GM19328 (cell line): ENCODE results near the gene MYPN.
"Not testable (repeated sequence)": the region's sequence is repeated elsewhere in the genome, so short reads cannot be mapped to it uniquely, and the experiment has no call there.

Experiments
- ATAC-seq: cut with Tn5 transposase; IDR thresholded peaks from one replicate; pipeline ENCODE4 v1.9.1; 2021; ENCODE audit warnings: mild to moderate bottlenecking, moderate library complexity; ENCODE audit not compliant: unreplicated experiment

Gene MYPN

GRCh38 chr10:68221196-68221595 lies 111.9 kb downstream of the MYPN start:
- ATAC-seq, result no peak

GRCh38 chr10:68222391-68222790 lies 113.1 kb downstream of the MYPN start:
- no peak for ATAC-seq

- ATAC-seq, result no peak
These were observed 114.4 kb downstream of the MYPN start for GRCh38 chr10:68223535-68224165.

GRCh38 chr10:68224810-68225209 lies 115.5 kb downstream of the MYPN start:
- no peak for ATAC-seq

- no peak for ATAC-seq
These were observed 121.0 kb downstream of the MYPN start for GRCh38 chr10:68230268-68230667.

- peak; percentile 87 for ATAC-seq
These were observed 122.0 kb downstream of the MYPN start for GRCh38 chr10:68231106-68231816.

GRCh38 chr10:68231817-68232251 lies 122.5 kb downstream of the MYPN start, which contains the start of gene ATOH7:
Gene ATOH7 (minus strand): TSS chr10:68232113. CDS start chr10:68231677, 436 bp downstream.
- ATAC-seq, result no peak

- no peak for ATAC-seq
These were observed 123.8 kb downstream of the MYPN start for GRCh38 chr10:68233046-68233445.

- ATAC-seq, result no peak
These were observed 125.8 kb downstream of the MYPN start for GRCh38 chr10:68235111-68235510.

GRCh38 chr10:68235581-68235980 lies 126.3 kb downstream of the MYPN start:
- no peak for ATAC-seq

- ATAC-seq, result no peak
These were observed 127.9 kb downstream of the MYPN start for GRCh38 chr10:68237173-68237572.

- no peak for ATAC-seq
These were observed 129.1 kb downstream of the MYPN start for GRCh38 chr10:68238371-68238770.

GRCh38 chr10:68239069-68239468 lies 129.8 kb downstream of the MYPN start:
- no peak for ATAC-seq

GRCh38 chr10:68239596-68240150 lies 130.4 kb downstream of the MYPN start:
- no peak for ATAC-seq

- ATAC-seq, result no peak
These were observed 132.8 kb downstream of the MYPN start for GRCh38 chr10:68242051-68242450.

- not testable (repeated sequence) for ATAC-seq
These were observed 137.1 kb downstream of the MYPN start for GRCh38 chr10:68246397-68246796.

GRCh38 chr10:68247931-68248330 lies 138.6 kb downstream of the MYPN start:
- ATAC-seq, result no peak

GRCh38 chr10:68249297-68249696 lies 140.0 kb downstream of the MYPN start:
- no peak for ATAC-seq

GRCh38 chr10:68251151-68251550 lies 141.9 kb downstream of the MYPN start:
- ATAC-seq, result no peak

- no peak for ATAC-seq
These were observed 142.6 kb downstream of the MYPN start for GRCh38 chr10:68251625-68252495.

- no peak for ATAC-seq
These were observed 144.1 kb downstream of the MYPN start for GRCh38 chr10:68253346-68253745.
